Left colon (tissue), 2 donors: Measurements from ENCODE around the gene NCCRP1. TPM values are rescaled to one million over a fixed set of nuclear protein-coding genes. Genes with fewer than 3 reads are reported as not detected.
"Not testable (repeated sequence)": the region's sequence is repeated elsewhere in the genome, so short reads cannot be mapped to it uniquely, and the experiment has no call there.

Source experiments
- ATAC-seq: fragments of 200-7000 bp; cut with Tn5 transposase; one replicate; pipeline ENCODE4 v1.9.1; 2020; ENCODE audit warnings: mild to moderate bottlenecking, moderate library complexity
- DNase-seq, 2 donors: peaks; one replicate each; pipeline ENCODE4 v3.0.0-alpha.2; 2020
- intact Hi-C, 2 donors: fragments of 100-400 bp; cut with DNase I in 1 of 2; cut with micrococcal nuclease in 1 of 2; formaldehyde crosslinking; loops; one replicate each; pipeline versions ENCODE4 v1.11.2 to v1.14.0; 2022; cut with DNase I, micrococcal nuclease
- total RNA-seq, 2 donors: library from RNA; stranded (reverse); fragmentation: NEBNext Ultra II Directional; extraction: Animal tissue kit (Norgen Biotek cat#: 25700); gene quantifications; one replicate each; pipeline ENCODE4 v1.2.1, GENCODE V29; 2021
- donor health status: DM: no; HTN: no; CAD: no.
- donor health status: DM: yes; HTN: yes; CAD: no.

Gene NCCRP1
- total RNA-seq, 2 donors from 2014 or later = not detected

- ATAC-seq (peak; percentile 36), DNase-seq (no peak)
- intact Hi-C loops = no loop called here
Measured at GRCh38 chr19:39199025-39199424, 2.3 kb downstream of the NCCRP1 start.

GRCh38 chr19:39200066-39200802 is 3.5 kb downstream of the NCCRP1 start:
- no peak for DNase-seq
- ATAC-seq = no peak
- intact Hi-C loops = no loop called here

- DNase-seq = no peak
- no peak for ATAC-seq
- intact Hi-C loops = no loop called here
Measured at GRCh38 chr19:39200803-39201115, 4.0 kb downstream of the NCCRP1 start.

GRCh38 chr19:39202998-39203355 is 6.2 kb downstream of the NCCRP1 start:
- ATAC-seq (no peak), DNase-seq (no peak)
- intact Hi-C loops = no loop called here

GRCh38 chr19:39203372-39204341 is 6.9 kb downstream of the NCCRP1 start, which contains the start of gene SYCN:
Gene SYCN, minus strand, starts transcription at chr19:39204263. Its CDS starts 9 bp downstream, at chr19:39204254.
- intact Hi-C loops = no loop called here
- no peak for ATAC-seq
- no peak for DNase-seq

GRCh38 chr19:39205449-39205764 is 8.6 kb downstream of the NCCRP1 start:
- no peak for DNase-seq
- intact Hi-C loops = no loop called here
- no peak for ATAC-seq

- DNase-seq (no peak), ATAC-seq (no peak)
- intact Hi-C loops = no loop called here
Measured at GRCh38 chr19:39206122-39206521, 9.4 kb downstream of the NCCRP1 start.

- ATAC-seq (no peak), DNase-seq (no peak)
- intact Hi-C loops = no loop called here
Measured at GRCh38 chr19:39207293-39207836, 10.6 kb downstream of the NCCRP1 start.

- ATAC-seq (no peak), DNase-seq (no peak)
- intact Hi-C loops = no loop called here
Measured at GRCh38 chr19:39208175-39208795, 11.5 kb downstream of the NCCRP1 start.

GRCh38 chr19:39209196-39209595 is 12.4 kb downstream of the NCCRP1 start:
- intact Hi-C loops = no loop called here

GRCh38 chr19:39211731-39212374 is 15.1 kb downstream of the NCCRP1 start:
- ATAC-seq (no peak), DNase-seq (no peak)
- intact Hi-C loops = no loop called here

More at GRCh38 chr19:39209196-39209595, 12.4 kb downstream of the NCCRP1 start:
- DNase-seq (no peak), ATAC-seq (no peak)

GRCh38 chr19:39212375-39212742 is 15.6 kb downstream of the NCCRP1 start:
- peak; percentile 59 for ATAC-seq
- peak in 1 of 2 donors; percentile 57 for DNase-seq
- intact Hi-C loops = no loop called here

- intact Hi-C loops, DNase-seq, ATAC-seq: not testable (repeated sequence)
Measured at GRCh38 chr19:39215323-39215722, 18.6 kb downstream of the NCCRP1 start.

- ATAC-seq = no peak
- DNase-seq = no peak
Measured at GRCh38 chr19:39217094-39217493, 20.3 kb downstream of the NCCRP1 start.

GRCh38 chr19:39218230-39219007 is 21.7 kb downstream of the NCCRP1 start:
- ATAC-seq = no peak
- intact Hi-C loops = no loop called here
- DNase-seq = no peak

More at GRCh38 chr19:39217094-39217493, 20.3 kb downstream of the NCCRP1 start:
- intact Hi-C loops = no loop called here

GRCh38 chr19:39219108-39219507 is 22.3 kb downstream of the NCCRP1 start:
- DNase-seq, ATAC-seq, intact Hi-C loops: not testable (repeated sequence)

- no peak for DNase-seq
- no peak for ATAC-seq
- intact Hi-C loops = no loop called here
Measured at GRCh38 chr19:39223703-39224279, 27.0 kb downstream of the NCCRP1 start.

GRCh38 chr19:39224910-39225309 is 28.1 kb downstream of the NCCRP1 start:
- DNase-seq (no peak), ATAC-seq (no peak)
- intact Hi-C loops = no loop called here
